ENCODE results near the gene NRXN2.

DNA sequence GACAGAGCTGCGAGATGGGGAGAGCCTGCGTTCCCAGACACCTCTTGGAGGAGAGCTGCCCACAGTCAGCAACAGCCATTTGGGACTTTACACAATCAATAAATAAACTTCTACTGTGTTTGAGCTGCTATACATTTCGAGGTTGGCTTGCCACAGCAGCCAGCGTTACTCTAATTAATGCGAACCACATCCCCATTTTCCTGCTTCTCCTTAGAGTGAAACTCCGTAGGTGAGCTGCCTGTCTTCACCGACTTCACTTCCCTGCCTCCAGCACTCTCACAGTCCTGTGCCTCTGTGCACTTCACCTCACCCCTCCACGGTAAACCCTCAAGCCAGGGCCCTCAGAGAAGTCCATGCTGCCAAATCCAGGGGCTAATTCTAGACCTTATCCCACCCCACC, 137.8 kb downstream of the NRXN2 start:
- TF ChIP-seq POLR2A (IDR thresholded peaks at IDR 0.05) (no peak), POLR2AphosphoS5 (IDR thresholded peaks at IDR 0.05) (no peak)
- TF ChIP-seq, protein P1, sequence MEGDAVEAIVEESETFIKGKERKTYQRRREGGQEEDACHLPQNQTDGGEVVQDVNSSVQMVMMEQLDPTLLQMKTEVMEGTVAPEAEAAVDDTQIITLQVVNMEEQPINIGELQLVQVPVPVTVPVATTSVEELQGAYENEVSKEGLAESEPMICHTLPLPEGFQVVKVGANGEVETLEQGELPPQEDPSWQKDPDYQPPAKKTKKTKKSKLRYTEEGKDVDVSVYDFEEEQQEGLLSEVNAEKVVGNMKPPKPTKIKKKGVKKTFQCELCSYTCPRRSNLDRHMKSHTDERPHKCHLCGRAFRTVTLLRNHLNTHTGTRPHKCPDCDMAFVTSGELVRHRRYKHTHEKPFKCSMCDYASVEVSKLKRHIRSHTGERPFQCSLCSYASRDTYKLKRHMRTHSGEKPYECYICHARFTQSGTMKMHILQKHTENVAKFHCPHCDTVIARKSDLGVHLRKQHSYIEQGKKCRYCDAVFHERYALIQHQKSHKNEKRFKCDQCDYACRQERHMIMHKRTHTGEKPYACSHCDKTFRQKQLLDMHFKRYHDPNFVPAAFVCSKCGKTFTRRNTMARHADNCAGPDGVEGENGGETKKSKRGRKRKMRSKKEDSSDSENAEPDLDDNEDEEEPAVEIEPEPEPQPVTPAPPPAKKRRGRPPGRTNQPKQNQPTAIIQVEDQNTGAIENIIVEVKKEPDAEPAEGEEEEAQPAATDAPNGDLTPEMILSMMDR (IDR thresholded peaks at IDR 0.05): no peak
